H9 (cell line): ENCODE data around the gene IER5. TPM values are rescaled to one million over a fixed set of nuclear protein-coding genes. Genes with fewer than 3 reads are reported as not detected.

ENCODE experiments used
- DNase-seq: peaks from one replicate; pipeline ENCODE4 v3.0.0-alpha.2; 2017
- H2AFZ ChIP-seq: one replicate; pipeline ENCODE4 v1.6.1; 2013; ENCODE audit warnings: mild to moderate bottlenecking, low read length, control low read depth, moderate library complexity
- H2AK5ac ChIP-seq: 2 replicates; pipeline ENCODE4 v1.6.1; 2013; ENCODE audit warnings: low read length, control low read depth, mixed read lengths; ENCODE audit not compliant: insufficient read length
- H2BK120ac ChIP-seq: one replicate; pipeline ENCODE4 v1.6.1; 2013; ENCODE audit warnings: low read depth, mild to moderate bottlenecking, low read length, control low read depth, inconsistent platforms; ENCODE audit not compliant: poor library complexity, severe bottlenecking
- H2BK12ac ChIP-seq: 2 replicates; pipeline ENCODE4 v1.6.1; 2013; ENCODE audit warnings: low read length, control low read depth, mixed read lengths, low read depth; ENCODE audit not compliant: insufficient read length
- H2BK15ac ChIP-seq: 2 replicates; pipeline ENCODE4 v1.6.1; 2013; ENCODE audit warnings: low read depth, low read length, control low read depth
- H2BK20ac ChIP-seq: one replicate; pipeline ENCODE4 v1.6.1; 2013; ENCODE audit warnings: low read depth, mild to moderate bottlenecking, low read length, control low read depth, inconsistent platforms; ENCODE audit not compliant: poor library complexity, severe bottlenecking
- H2BK5ac ChIP-seq: 2 replicates; pipeline ENCODE4 v1.6.1; 2013; ENCODE audit warnings: low read length, control low read depth, mixed read lengths; ENCODE audit not compliant: insufficient read length
- H3K14ac ChIP-seq: 2 replicates; pipeline ENCODE4 v1.6.1; 2013; ENCODE audit warnings: low read length, control low read depth; ENCODE audit not compliant: insufficient read depth
- H3K18ac ChIP-seq: 2 replicates; pipeline ENCODE4 v1.6.1; 2013; ENCODE audit warnings: low read depth, mild to moderate bottlenecking, mixed read lengths, low read length, control low read depth; ENCODE audit not compliant: insufficient read length
- H3K23ac ChIP-seq: 2 replicates; pipeline ENCODE4 v1.6.1; 2013; ENCODE audit warnings: low read length, control low read depth, mixed read lengths, low read depth; ENCODE audit not compliant: insufficient read length
- H3K23me2 ChIP-seq: 2 replicates; pipeline ENCODE4 v1.6.1; 2013; ENCODE audit warnings: low read depth, mild to moderate bottlenecking, mixed read lengths, low read length, control low read depth; ENCODE audit not compliant: insufficient read length, poor library complexity, severe bottlenecking
- H3K27ac ChIP-seq: 2 replicates; pipeline ENCODE4 v1.5.1; 2013; ENCODE audit warnings: low read length, control low read depth, mixed read lengths, low read depth; ENCODE audit not compliant: insufficient read length
- H3K27me3 ChIP-seq: 2 replicates; pipeline ENCODE4 v1.6.1; 2013; ENCODE audit warnings: low read length, control low read depth, inconsistent platforms; ENCODE audit not compliant: insufficient read depth
- H3K4ac ChIP-seq: 2 replicates; pipeline ENCODE4 v1.6.1; 2013; ENCODE audit warnings: low read depth, mild to moderate bottlenecking, control low read depth, inconsistent platforms, low read length, moderate library complexity
- H3K4me1 ChIP-seq: 2 replicates; pipeline ENCODE4 v1.6.1; 2013; ENCODE audit warnings: low read length, control low read depth, inconsistent platforms; ENCODE audit not compliant: insufficient read depth
- H3K4me2 ChIP-seq: 2 replicates; pipeline ENCODE4 v1.6.1; 2013; ENCODE audit warnings: low read length, control low read depth, mixed read lengths; ENCODE audit not compliant: insufficient read length, insufficient read depth
- H3K56ac ChIP-seq: 2 replicates; pipeline ENCODE4 v1.6.1; 2013; ENCODE audit warnings: low read depth, mild to moderate bottlenecking, mixed read lengths, low read length, control low read depth; ENCODE audit not compliant: insufficient read length
- H3K79me1 ChIP-seq: 2 replicates; pipeline ENCODE4 v1.6.1; 2013; ENCODE audit warnings: low read depth, mild to moderate bottlenecking, moderate library complexity, low read length, control low read depth, inconsistent platforms; ENCODE audit not compliant: insufficient read depth, poor library complexity, severe bottlenecking
- H3K79me2 ChIP-seq: 2 replicates; pipeline ENCODE4 v1.6.1; 2013; ENCODE audit warnings: low read length, control low read depth, inconsistent platforms; ENCODE audit not compliant: insufficient read depth
- H3K9ac ChIP-seq: 2 replicates; pipeline ENCODE4 v1.6.1; 2013; ENCODE audit warnings: low read length, control low read depth, mixed read lengths; ENCODE audit not compliant: insufficient read length; ENCODE audit errors: extremely low read depth
- H3K9me3 ChIP-seq: one replicate; pipeline ENCODE4 v1.6.1; 2013; ENCODE audit warnings: low read depth, low read length, inconsistent platforms; ENCODE audit not compliant: control insufficient read depth
- H3T11ph ChIP-seq: one replicate; pipeline ENCODE4 v1.6.1; 2013; ENCODE audit warnings: mild to moderate bottlenecking, low read length, control low read depth, inconsistent platforms
- H4K20me1 ChIP-seq: one replicate; pipeline ENCODE4 v1.6.1; 2013; ENCODE audit not compliant: control insufficient read depth, insufficient read length, insufficient read depth
- H4K5ac ChIP-seq: 2 replicates; pipeline ENCODE4 v1.6.1; 2013; ENCODE audit warnings: low read depth, mild to moderate bottlenecking, mixed read lengths, low read length, control low read depth; ENCODE audit not compliant: insufficient read length
- H4K8ac ChIP-seq: replicated peaks from 2 replicates; pipeline ENCODE4 v1.6.1; 2013; ENCODE audit warnings: low read length, control low read depth, mixed read lengths, low read depth; ENCODE audit not compliant: insufficient read length
- H4K91ac ChIP-seq: 2 replicates; pipeline ENCODE4 v1.6.1; 2013; ENCODE audit warnings: low read depth, mild to moderate bottlenecking, moderate library complexity, mixed read lengths, low read length, control low read depth; ENCODE audit not compliant: insufficient read length
- H3K27ac Mint-ChIP-seq, 3 experiments: 2 replicates in 2 of 3; 3 replicates in 1 of 3; pipeline ENCODE4 v1.8.0; 2020 to 2021; ENCODE audit warnings: mixed read lengths in 3 of 3, mild to moderate bottlenecking in 1 of 3, moderate library complexity in 1 of 3
- H3K27me3 Mint-ChIP-seq: 2 replicates; pipeline ENCODE4 v1.8.0; 2021; ENCODE audit warnings: low read depth, mild to moderate bottlenecking, moderate library complexity, mixed read lengths
- H3K36me3 Mint-ChIP-seq, 3 experiments: 2 replicates in 2 of 3; 3 replicates in 1 of 3; pipeline ENCODE4 v1.8.0; 2020 to 2021; ENCODE audit warnings: low read depth in 3 of 3, mixed read lengths in 3 of 3; ENCODE audit not compliant: insufficient read depth in 1 of 3
- H3K4me1 Mint-ChIP-seq, 2 experiments: 2 replicates each; pipeline ENCODE4 v1.8.0; 2020; ENCODE audit warnings: mixed read lengths in 2 of 2
- H3K4me3 Mint-ChIP-seq, 2 experiments: 2 replicates in 1 of 2; 3 replicates in 1 of 2; pipeline ENCODE4 v1.8.0; 2020 to 2021; ENCODE audit warnings: mild to moderate bottlenecking in 2 of 2, mixed read lengths in 2 of 2, moderate library complexity in 1 of 2
- H3K9me3 Mint-ChIP-seq, 2 experiments: 2 replicates in 1 of 2; 3 replicates in 1 of 2; pipeline ENCODE4 v1.8.0; 2020; ENCODE audit warnings: mild to moderate bottlenecking in 2 of 2, mixed read lengths in 2 of 2, moderate library complexity in 1 of 2
- WGBS: extraction: QIAGEN DNeasy Blood & Tissue Kit; methylation state at CpG from one replicate; pipeline ENCODE4 v1.1.7; 2013; ENCODE audit warnings: missing lambda C conversion rate, low lambda C conversion rate, mixed read lengths; ENCODE audit not compliant: insufficient read length; ENCODE audit errors: extremely low coverage; 5-methylcytosine and 5-hydroxymethylcytosine counted together
- total RNA-seq: library from RNA; stranded (reverse); gene quantifications from 2 replicates; pipeline ENCODE4 v1.2.1, GENCODE V29; 2021
- TF ChIP-seq, protein P1 (sequence below): fragments of 200-600 bp; sonication (generic); conservative IDR thresholded peaks from 3 replicates; pipeline ENCODE4 v1.8.0; 2021; ENCODE audit warnings: antibody characterized with exemption, mild to moderate bottlenecking

Gene IER5
- total RNA-seq, 1 experiment from 2014 or later, result 6.7 TPM

- no peak overlapping the region for H3K18ac ChIP-seq
- H2BK20ac ChIP-seq, result no peak overlapping the region
- DNase-seq, result no peak
- no peak overlapping the region for H2BK15ac ChIP-seq
- H2AK5ac ChIP-seq, result no peak overlapping the region
- H3K27ac ChIP-seq, result no peak overlapping the region
- no peak overlapping the region for H4K91ac ChIP-seq
- H2BK120ac ChIP-seq, result no peak overlapping the region
- H3K4me3 Mint-ChIP-seq, result no peak overlapping the region
- no peaks in the 10 kb centered on the region for H3K79me1 ChIP-seq
- no peak overlapping the region for H3K4ac ChIP-seq
- H2BK5ac ChIP-seq, result no peak overlapping the region
- no peaks in the 10 kb centered on the region for H3K79me2 ChIP-seq
- peaks cover 2% of the 10 kb centered on the region; the same call in 1 of the 2 replicates for H3K4me1 ChIP-seq
- H3K27me3 Mint-ChIP-seq, result peaks cover 3% of the 10 kb centered on the region; the same call in 1 of the 2 replicates
- H3K9ac ChIP-seq, result no peak overlapping the region
- no peak overlapping the region for H2BK12ac ChIP-seq
- H3K4me1 Mint-ChIP-seq, result peaks cover 30 to 37% of the 10 kb centered on the region in 2 experiments
- no peak overlapping the region for H3K14ac ChIP-seq
- H2AFZ ChIP-seq, result no peak overlapping the region
- no peak overlapping the region for H3K27ac Mint-ChIP-seq
- no CpG with 5 or more reads among the region's 3 CpGs for WGBS
- H3K27me3 ChIP-seq, result no peaks in the 10 kb centered on the region
- no peak overlapping the region for H3K23ac ChIP-seq
- TF ChIP-seq, protein P1, sequence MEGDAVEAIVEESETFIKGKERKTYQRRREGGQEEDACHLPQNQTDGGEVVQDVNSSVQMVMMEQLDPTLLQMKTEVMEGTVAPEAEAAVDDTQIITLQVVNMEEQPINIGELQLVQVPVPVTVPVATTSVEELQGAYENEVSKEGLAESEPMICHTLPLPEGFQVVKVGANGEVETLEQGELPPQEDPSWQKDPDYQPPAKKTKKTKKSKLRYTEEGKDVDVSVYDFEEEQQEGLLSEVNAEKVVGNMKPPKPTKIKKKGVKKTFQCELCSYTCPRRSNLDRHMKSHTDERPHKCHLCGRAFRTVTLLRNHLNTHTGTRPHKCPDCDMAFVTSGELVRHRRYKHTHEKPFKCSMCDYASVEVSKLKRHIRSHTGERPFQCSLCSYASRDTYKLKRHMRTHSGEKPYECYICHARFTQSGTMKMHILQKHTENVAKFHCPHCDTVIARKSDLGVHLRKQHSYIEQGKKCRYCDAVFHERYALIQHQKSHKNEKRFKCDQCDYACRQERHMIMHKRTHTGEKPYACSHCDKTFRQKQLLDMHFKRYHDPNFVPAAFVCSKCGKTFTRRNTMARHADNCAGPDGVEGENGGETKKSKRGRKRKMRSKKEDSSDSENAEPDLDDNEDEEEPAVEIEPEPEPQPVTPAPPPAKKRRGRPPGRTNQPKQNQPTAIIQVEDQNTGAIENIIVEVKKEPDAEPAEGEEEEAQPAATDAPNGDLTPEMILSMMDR, result no peak
- no peak overlapping the region for H3K56ac ChIP-seq
- no peaks in the 10 kb centered on the region for H3K23me2 ChIP-seq
- peaks cover 0 to 4% (median 0%) of the 10 kb centered on the region in 3 experiments; a peak in 2 of 7 replicates for H3K36me3 Mint-ChIP-seq
- H3K4me2 ChIP-seq, result no peak overlapping the region
- no peak overlapping the region for H3T11ph ChIP-seq
- no peaks in the 10 kb centered on the region for H3K9me3 ChIP-seq
- H3K9me3 Mint-ChIP-seq, result peaks cover 2 to 3% of the 10 kb centered on the region in 2 experiments; a peak in 2 of 5 replicates
- H4K8ac ChIP-seq, result no peak overlapping the region
- no peak overlapping the region for H4K5ac ChIP-seq
- no peaks in the 10 kb centered on the region for H4K20me1 ChIP-seq
These were observed 11.6 kb upstream of the IER5 start for GRCh38 chr1:181076852-181077251.
